Activated T-cell treated with anti-CD3 and anti-CD28 coated beads for 4 hours (primary cell): ENCODE measurements around the gene MYG1.

Experiments
- DNase-seq: peaks from one replicate; pipeline ENCODE4 v3.0.0-alpha.2; 2020

MYG1 gene, protein sequence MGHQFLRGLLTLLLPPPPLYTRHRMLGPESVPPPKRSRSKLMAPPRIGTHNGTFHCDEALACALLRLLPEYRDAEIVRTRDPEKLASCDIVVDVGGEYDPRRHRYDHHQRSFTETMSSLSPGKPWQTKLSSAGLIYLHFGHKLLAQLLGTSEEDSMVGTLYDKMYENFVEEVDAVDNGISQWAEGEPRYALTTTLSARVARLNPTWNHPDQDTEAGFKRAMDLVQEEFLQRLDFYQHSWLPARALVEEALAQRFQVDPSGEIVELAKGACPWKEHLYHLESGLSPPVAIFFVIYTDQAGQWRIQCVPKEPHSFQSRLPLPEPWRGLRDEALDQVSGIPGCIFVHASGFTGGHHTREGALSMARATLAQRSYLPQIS

DNA sequence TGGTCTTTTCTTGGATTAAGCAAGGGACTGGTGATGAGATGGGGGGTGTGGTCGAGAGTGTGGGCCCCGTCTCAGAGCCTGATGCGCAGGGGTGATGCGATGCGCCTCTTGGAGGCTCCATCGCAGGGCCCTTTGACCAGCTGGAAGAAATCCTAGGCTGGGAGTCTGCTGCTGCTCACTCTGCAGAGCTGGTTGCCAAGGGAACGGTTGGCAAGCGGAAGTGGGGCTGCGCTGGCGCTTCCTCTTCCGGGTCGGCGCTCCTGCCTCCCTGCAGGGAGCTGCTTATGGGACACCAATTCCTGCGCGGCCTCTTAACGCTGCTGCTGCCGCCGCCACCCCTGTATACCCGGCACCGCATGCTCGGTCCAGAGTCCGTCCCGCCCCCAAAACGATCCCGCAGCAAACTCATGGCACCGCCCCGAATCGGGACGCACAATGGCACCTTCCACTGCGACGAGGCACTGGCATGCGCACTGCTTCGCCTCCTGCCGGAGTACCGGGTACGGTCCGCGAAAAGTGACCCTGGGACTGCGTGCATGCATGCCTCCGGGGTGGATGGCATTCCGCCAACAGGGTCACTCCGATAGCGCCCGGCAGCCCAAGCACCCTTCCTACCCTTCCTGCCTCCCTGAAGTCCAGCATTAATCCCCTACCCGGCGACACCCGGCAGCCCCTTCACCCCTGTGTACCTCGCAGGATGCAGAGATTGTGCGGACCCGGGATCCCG lies at the start of gene MYG1:
TSS of gene MYG1 (plus strand) at position 242 of the 727 bp plus-strand sequence. CDS start at position 285, 43 bp downstream.
- peak; percentile 70 for DNase-seq

- DNase-seq = peak; percentile 49
These were observed 47.8 kb upstream of the MYG1 start for GRCh38 chr12:53251477-53252348.

- DNase-seq = no peak
These were observed 47.1 kb upstream of the MYG1 start for GRCh38 chr12:53252349-53252916.

- DNase-seq = no peak
These were observed 46.2 kb upstream of the MYG1 start for GRCh38 chr12:53253298-53253697.

- DNase-seq = no peak
These were observed 44.5 kb upstream of the MYG1 start for GRCh38 chr12:53254816-53255545.

- DNase-seq = no peak
These were observed 43.5 kb upstream of the MYG1 start for GRCh38 chr12:53255996-53256395.

GRCh38 chr12:53258541-53259539 lies 40.7 kb upstream of the MYG1 start:
- DNase-seq = no peak

DNA sequence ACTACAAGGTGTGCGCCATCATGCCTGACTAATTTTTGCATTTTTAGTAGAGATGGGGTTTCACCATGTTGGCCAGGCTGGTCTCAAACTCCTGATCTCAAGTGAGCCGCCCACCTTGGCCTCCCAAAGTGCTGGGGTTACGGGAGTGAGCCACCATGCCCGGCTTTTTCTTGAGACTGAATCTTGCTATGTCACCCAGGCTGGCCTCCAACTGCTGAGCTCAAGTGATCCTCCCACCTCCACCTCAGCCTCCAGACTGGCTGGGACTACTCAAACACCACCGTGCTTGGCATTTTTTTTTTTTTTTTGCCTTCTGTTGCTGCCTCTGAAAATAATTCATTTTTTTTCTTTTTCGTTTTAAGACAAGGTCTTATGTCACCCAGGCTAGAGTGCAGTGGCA lies 39.6 kb upstream of the MYG1 start:
- no peak for DNase-seq

DNA sequence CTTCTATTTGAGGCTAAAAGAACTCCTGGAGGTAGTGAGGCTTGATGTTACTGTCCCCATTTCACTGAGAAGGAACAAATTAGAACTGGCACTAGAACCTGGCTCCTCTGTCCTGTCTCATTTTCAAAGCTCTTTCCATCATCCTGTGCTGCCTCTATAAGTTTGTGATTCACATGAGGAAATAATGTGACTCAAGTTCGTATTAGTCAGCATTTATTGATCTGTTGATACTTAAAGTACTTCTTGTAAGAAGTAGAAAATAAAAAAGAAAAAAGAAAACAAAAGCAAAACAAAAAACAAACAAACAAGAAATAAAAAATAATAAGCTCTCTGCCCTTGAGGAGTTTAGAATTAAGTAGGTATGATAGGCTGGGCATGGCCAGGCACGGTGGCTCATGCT lies 33.7 kb upstream of the MYG1 start:
- DNase-seq = no peak

- DNase-seq = no peak
These were observed 32.0 kb upstream of the MYG1 start for GRCh38 chr12:53267306-53267998.

DNA sequence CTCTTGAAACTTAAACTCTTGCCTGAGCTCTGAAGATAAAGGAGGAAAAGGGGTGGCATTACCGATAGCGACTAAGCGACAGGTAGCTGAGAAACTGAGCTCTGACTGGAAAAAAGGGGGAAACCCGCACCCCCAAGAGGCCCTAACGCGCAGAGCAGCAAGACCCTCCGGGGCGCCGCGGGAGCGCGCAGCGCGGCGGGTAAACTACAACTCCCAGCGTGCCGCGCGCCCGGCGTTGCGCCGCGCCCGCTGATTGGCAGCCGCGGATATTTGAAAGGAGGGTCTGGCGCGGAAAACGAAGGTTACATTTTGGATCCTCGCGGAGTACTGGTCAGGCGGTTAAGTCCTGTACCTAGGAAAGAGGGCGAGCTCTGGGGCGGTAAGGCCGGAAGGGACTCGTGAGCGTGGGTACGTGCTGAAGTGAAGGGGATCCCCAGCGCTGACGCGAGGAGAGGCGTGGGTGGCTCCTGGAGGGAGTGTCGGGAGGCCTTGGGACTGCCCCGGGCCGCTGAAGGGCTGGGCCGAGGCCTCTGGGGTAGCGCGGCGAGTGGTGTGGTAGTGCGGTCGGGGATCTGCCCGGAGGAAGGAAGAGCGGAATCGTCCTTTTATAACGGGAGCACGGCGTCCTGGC lies 31.4 kb upstream of the MYG1 start, which contains the start of gene ESPL1:
TSS of gene ESPL1 (plus strand) at position 301 of the 631 bp plus-strand sequence. CDS start 468 bp downstream, outside the sequence.
- DNase-seq = peak; percentile 69

DNA sequence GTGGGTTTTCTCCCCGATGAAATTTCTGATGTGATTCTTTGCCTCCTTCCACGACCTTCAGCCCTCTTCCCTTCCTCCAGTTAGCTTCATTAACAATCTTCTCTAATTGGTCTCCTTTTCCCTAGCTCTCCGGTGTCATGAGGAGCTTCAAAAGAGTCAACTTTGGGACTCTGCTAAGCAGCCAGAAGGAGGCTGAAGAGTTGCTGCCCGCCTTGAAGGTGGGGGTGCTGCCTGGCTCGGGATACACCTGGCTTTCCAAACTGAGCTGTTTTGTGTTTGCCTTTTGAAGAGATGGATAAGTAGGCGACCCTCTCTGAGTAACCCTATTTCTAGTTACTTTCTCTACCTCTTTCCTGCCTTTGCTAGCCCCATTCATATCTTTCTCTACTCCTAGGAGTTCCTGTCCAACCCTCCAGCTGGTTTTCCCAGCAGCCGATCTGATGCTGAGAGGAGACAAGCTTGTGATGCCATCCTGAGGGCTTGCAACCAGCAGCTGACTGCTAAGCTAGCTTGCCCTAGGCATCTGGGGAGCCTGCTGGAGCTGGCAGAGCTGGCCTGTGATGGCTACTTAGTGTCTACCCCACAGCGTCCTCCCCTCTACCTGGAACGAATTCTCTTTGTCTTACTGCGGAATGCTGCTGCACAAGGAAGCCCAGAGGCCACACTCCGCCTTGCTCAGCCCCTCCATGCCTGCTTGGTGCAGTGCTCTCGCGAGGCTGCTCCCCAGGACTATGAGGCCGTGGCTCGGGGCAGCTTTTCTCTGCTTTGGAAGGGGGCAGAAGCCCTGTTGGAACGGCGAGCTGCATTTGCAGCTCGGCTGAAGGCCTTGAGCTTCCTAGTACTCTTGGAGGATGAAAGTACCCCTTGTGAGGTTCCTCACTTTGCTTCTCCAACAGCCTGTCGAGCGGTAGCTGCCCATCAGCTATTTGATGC lies 30.6 kb upstream of the MYG1 start:
- DNase-seq = no peak

GRCh38 chr12:53274445-53274844 lies 25.1 kb upstream of the MYG1 start:
- DNase-seq = no peak

DNA sequence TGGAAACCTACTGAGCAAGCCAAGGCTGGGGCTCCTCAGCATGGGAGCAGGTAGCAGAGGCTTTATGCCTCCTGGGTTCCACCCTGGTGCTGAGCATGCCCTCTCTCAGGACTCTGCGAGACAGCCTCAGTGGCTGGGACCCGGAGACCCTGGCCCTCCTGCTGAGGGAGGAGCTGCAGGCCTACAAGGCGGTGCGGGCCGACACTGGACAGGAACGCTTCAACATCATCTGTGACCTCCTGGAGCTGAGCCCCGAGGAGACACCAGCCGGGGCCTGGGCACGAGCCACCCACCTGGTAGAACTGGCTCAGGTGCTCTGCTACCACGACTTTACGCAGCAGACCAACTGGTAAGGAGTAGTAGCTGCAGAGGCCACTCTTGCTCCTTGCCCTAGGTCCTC lies 23.0 kb upstream of the MYG1 start:
- DNase-seq = no peak

GRCh38 chr12:53277981-53278380 lies 21.5 kb upstream of the MYG1 start:
- DNase-seq = no peak

- no peak for DNase-seq
These were observed 20.1 kb upstream of the MYG1 start for GRCh38 chr12:53279283-53279869.

GRCh38 chr12:53279888-53280498 lies 19.5 kb upstream of the MYG1 start:
- no peak for DNase-seq

GRCh38 chr12:53286448-53286847 lies 13.0 kb upstream of the MYG1 start:
- DNase-seq = no peak
